ENCODE results near the gene HCST. TPM values are rescaled to one million over a fixed set of nuclear protein-coding genes. Genes with fewer than 3 reads are reported as not detected.
A peak's percentile ranks its signal among the peaks of the same experiment; 100 is the strongest.

The HCST gene, protein sequence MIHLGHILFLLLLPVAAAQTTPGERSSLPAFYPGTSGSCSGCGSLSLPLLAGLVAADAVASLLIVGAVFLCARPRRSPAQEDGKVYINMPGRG
- total RNA-seq: 9.1 TPM

- intact Hi-C loops (cut with DNase I): no loop called here
- Histone ChIP-seq H3K27me3 (no peaks in the 10 kb centered on the region), H3K4me3 (peak within 1 kb of the TSS; percentile 9 to 28), H3K9me3 (no peaks in the 10 kb centered on the region), H3K27ac (peak within 1 kb of the TSS; percentile 85), H3K4me1 (peaks cover 42% of the 10 kb centered on the region), H3K36me3 (no peaks in the 10 kb centered on the region)
- no peak for TF ChIP-seq POLR2AphosphoS5 (IDR thresholded peaks at IDR 0.05; ENCODE audit: insufficient read depth in 1 of 2, low read depth in 1 of 2)
- no peak for TF ChIP-seq POLR2A (IDR thresholded peaks at IDR 0.05)
- no peak for TF ChIP-seq CTCF (IDR thresholded peaks at IDR 0.05)
- no peak for DNase-seq (ENCODE audit: extremely low spot score in 2 of 2)
These were observed at the start of gene HCST for GRCh38 chr19:35901854-35902661. HCST (plus strand) TSS chr19:35902529; CDS start chr19:35902594, 65 bp downstream.

GRCh38 chr19:35853038-35853756 lies 49.1 kb upstream of the HCST start:
- Histone ChIP-seq H3K9me3 (no peaks in the 10 kb centered on the region), H3K27ac (no peak overlapping the region), H3K4me3 (no peak overlapping the region), H3K4me1 (peaks cover 15% of the 10 kb centered on the region), H3K36me3 (no peaks in the 10 kb centered on the region), H3K27me3 (peaks cover 10% of the 10 kb centered on the region)
- intact Hi-C loops (cut with DNase I): no loop called here
- TF ChIP-seq POLR2AphosphoS5 (IDR thresholded peaks at IDR 0.05; ENCODE audit: insufficient read depth in 1 of 2, low read depth in 1 of 2) (no peak), POLR2A (IDR thresholded peaks at IDR 0.05) (no peak)
- no peak for DNase-seq (ENCODE audit: extremely low spot score in 2 of 2)

- H3K27me3 ChIP-seq: peaks cover 10% of the 10 kb centered on the region
- no peaks in the 10 kb centered on the region for H3K9me3 ChIP-seq
- H3K4me1 ChIP-seq: peaks cover 15% of the 10 kb centered on the region
- peak within 1 kb of the TSS; percentile 30 to 41 for H3K4me3 ChIP-seq
- no peak for DNase-seq (ENCODE audit: extremely low spot score in 2 of 2)
- no peak for TF ChIP-seq CTCF (IDR thresholded peaks at IDR 0.05)
- H3K36me3 ChIP-seq: no peaks in the 10 kb centered on the region
- no peak within 1 kb of the TSS for H3K27ac ChIP-seq
- intact Hi-C loops (cut with DNase I): no loop called here
These were observed 45.7 kb upstream of the HCST start, which contains the start of gene KIRREL2 for GRCh38 chr19:35856546-35857149. KIRREL2 (plus strand) TSS chr19:35856911; CDS start chr19:35857120, 209 bp downstream.

GRCh38 chr19:35858311-35858710 lies 44.0 kb upstream of the HCST start:
- peaks cover 10% of the 10 kb centered on the region for H3K27me3 ChIP-seq
- no peak overlapping the region for H3K4me3 ChIP-seq
- no peaks in the 10 kb centered on the region for H3K9me3 ChIP-seq
- H3K27ac ChIP-seq: no peak overlapping the region
- no peak for DNase-seq (ENCODE audit: extremely low spot score in 2 of 2)
- TF ChIP-seq CTCF (IDR thresholded peaks at IDR 0.05) (no peak), POLR2AphosphoS5 (IDR thresholded peaks at IDR 0.05; ENCODE audit: insufficient read depth in 1 of 2, low read depth in 1 of 2) (no peak), POLR2A (IDR thresholded peaks at IDR 0.05) (no peak)
- H3K36me3 ChIP-seq: no peaks in the 10 kb centered on the region
- intact Hi-C loops (cut with DNase I): no loop called here
- peaks cover 15% of the 10 kb centered on the region for H3K4me1 ChIP-seq

DNA sequence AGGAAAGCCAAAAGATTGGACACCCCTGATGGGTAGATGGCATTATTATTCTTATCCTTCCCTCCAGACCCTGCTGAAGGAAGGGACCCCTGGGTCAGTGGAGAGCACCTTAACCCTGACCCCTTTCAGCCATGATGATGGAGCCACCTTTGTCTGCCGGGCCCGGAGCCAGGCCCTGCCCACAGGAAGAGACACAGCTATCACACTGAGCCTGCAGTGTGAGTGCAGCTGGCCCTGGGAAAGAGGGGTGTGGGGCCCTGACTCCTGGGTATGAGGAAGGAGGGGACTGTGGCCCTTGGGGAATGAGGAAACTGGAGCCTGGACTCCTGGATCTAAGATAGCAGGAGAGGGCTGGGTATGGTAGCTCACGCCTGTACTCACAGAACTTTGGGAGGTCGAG lies 42.9 kb upstream of the HCST start:
- intact Hi-C loops (cut with DNase I): no loop called here

More for the DNA sequence above, 42.9 kb upstream of the HCST start:
- Histone ChIP-seq H3K27ac (no peak overlapping the region), H3K4me1 (peaks cover 15% of the 10 kb centered on the region), H3K36me3 (no peaks in the 10 kb centered on the region), H3K9me3 (no peaks in the 10 kb centered on the region), H3K27me3 (peaks cover 10% of the 10 kb centered on the region), H3K4me3 (no peak overlapping the region)
- TF ChIP-seq CTCF (IDR thresholded peaks at IDR 0.05) (no peak), POLR2AphosphoS5 (IDR thresholded peaks at IDR 0.05; ENCODE audit: insufficient read depth in 1 of 2, low read depth in 1 of 2) (no peak), POLR2A (IDR thresholded peaks at IDR 0.05) (no peak)
- DNase-seq (ENCODE audit: extremely low spot score in 2 of 2): no peak
